HL-60 (cell line): ENCODE measurements around the gene ITLN2.

ENCODE experiments used
- CTCF ChIP-seq: IDR thresholded peaks from one replicate; pipeline ENCODE4 v1.5.1; 2011; ENCODE audit warnings: low read length, control low read depth, inconsistent platforms; ENCODE audit not compliant: insufficient read depth
- POLR2AphosphoS5 ChIP-seq: IDR thresholded peaks from 2 replicates; pipeline ENCODE4 v1.6.1; 2012; ENCODE audit warnings: low read depth
- REST ChIP-seq: IDR thresholded peaks from 2 replicates; pipeline ENCODE4 v1.6.1; 2012; ENCODE audit warnings: low read depth; ENCODE audit not compliant: insufficient replicate concordance

GRCh38 chr1:160910170-160910750, 44.3 kb downstream of the ITLN2 start:
- TF ChIP-seq POLR2AphosphoS5 (no peak), CTCF (no peak), REST (no peak)
